ENCODE measurements around the gene B3GNT2.

B3GNT2 gene

DNA sequence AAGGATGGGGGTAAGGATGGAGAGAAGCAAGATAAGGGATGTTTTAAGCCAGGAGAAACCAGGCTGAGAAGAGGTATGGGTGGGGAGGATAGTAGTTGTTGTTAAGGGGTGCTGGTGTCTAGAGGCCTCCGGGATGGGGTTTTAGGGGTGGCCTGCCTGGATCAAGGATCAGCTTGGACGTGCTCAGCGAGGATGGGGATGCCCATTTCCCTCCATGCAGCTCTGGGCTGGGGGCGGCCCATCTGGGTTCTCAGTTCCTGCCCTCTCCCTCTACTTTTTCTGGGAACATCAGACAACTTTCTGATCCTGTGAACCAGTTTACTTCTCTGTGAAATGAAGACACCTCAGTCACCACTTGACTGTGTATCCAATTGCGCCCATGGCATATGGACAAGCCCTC lies 10.1 kb downstream of the B3GNT2 start:
- no peak for DNase-seq

DNA sequence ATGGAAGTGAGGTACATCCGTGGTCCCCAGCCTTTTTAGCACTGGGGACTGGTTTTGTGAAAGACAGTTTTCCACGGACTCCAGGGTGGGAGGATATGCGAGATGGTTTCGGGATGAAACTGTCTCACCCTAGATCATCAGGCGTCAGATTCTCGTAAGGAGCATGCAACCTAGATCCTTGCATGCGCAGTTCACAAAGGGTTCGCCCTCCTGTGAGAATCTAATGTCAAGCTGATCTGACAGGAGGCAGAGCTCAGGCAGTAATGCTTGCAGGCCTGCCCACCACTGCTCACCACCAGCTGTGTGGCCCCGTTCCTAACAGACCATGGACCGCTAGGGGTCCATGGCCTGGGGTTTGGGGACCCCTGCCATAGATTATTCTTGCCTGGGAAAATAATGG lies 11.6 kb downstream of the B3GNT2 start:
- no peak for DNase-seq

DNA sequence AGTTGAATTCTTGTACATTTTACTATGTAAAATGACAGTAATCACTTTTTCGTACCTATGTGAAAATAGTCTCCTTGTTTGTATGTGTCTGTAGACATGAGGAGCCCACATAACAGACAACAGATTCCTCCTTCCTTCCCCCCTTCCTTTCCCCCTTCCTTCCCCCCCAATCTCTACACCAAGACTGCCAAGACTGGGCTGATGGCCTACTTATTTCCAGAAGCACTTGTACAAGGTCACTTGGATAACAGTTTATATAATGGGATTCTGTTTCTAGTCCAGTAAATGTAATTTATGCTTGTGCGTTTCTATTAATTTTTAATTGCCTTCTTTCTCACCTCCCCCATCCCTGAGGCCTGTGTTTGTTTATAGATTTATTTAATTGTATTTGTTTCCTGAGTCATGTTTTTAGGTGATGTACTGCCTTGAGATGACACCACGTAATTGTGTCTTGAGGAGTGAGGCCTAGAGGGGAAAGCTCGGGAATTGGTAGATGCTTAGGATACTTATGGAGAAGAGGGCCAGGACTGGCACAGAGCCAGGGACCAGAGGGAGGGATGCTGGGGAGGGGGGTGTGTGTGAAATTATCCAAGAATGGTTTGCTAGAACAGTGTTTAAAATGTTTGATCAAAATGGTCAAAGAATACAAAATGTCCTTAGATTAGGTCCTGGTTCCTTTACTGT lies 12.3 kb downstream of the B3GNT2 start:
- no peak for DNase-seq

DNA sequence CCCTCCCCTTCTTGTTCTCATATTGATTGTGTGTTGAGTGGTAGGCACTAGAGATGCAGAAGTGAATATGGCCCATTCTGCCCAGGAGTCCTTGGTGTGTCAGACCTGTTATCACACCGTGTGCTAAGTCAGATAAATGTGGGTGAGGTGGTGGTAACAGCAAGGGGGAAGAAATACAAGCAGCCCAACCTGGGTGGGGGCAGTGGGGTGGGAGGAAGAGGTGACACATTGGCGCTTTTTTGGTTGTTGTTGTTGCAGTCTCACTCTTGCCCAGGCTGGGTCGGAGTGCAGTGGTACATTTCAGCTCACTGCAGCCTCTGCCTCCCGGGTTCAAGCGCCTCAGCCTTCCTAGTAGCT lies 12.8 kb downstream of the B3GNT2 start:
- no peak for DNase-seq

DNA sequence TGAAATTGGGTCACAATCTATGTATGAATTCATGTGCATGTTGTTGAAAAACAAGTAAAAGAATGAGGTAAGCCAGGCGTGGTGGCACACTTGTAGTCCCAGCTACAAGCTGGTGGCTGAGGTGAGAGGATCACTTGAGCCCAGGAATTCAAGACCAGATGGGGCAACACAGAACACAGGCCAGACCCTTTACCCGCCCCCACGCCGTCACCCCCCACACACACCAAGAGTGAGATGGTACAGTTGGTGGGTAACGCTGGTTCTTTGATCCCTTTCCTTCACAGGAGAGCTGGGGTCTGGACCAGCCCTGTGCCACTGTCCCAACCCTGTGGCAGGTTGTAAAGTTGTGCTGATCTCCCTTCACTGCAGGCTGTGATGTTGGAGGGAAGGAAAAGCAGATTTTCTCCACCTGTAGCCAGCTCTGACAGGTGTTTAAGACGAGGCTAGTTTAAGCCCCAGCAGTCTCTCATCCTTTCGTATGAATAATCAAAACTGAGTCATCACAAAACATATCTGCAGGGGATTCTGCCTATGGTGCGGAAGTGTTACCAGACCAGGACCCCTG lies 13.6 kb downstream of the B3GNT2 start:
- DNase-seq = no peak

DNA sequence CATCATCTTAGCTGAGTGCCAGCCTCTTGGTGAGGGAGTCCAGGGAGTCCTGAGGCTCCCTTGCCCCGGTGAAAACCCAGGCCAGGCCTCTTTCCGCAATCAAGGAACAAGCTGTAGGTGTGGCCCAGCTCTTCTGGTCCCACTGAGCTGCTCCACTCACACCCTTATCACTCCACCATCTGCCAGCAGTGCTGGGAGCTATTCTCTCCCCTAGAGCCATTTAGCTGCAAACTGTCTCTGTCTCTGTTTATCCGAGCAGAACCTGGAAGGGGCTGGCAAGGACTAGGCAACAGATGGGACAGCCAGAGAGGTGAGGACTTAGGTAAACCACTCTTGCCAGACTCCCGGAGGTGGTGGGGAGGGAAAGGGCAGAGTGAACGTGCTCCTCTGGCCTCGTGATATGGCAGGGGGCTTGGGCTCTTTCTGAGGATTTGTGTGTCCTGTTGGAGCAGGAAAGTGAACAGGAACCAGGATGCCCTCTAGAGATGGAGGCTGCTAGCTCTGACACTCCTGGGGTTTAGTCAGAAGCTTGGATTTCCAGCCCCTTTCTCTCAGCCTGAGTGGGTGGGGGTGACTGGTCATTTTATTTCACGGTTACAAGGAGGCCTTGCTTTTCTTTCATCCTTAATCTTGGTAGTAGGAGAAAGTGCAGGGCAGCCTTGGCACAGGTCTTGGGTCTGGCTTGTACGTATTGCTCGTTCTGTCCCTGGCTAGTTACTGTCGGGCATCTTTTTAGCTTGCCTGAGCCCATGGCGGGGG lies 19.6 kb downstream of the B3GNT2 start:
- no peak for DNase-seq

DNA sequence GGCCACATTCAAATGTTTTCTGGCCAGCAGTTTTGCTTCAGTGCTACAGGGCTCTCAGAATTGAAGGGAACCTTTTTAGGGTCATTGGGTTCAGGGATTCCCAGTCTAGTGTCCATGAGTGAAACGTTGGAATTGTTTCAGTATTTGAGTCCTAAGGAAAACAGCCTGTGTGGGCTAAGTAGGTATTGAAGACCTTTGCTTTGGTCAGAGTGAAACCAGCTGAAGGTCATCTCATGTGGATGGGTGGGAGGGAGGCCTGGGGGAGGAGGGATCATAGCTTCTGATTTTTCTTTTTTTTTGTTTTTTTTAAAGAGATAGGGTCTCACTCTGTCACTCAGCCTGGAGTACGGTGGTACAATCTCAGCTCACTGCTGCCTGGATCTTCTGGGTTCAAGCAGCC lies 20.2 kb downstream of the B3GNT2 start:
- no peak for DNase-seq

DNA sequence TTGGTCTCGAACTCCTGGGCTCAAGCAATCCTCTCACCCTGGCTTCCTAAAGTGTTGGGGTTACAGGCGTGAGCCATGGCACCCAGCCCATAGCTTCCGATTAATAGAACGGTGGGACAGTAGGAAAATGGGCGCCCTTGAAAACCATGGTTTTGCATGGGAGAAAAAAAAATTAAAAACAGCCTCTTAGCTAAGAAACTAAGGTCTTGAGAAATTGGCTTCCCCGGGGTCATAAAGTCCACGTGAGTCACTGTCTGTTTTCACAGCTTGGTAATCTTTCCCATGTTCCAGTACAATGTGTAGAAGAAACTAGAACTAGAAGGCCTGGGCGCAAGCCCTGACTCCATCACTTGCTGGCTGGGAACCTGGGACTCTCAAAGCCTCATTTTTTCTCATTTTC lies 20.7 kb downstream of the B3GNT2 start:
- no peak for DNase-seq

DNA sequence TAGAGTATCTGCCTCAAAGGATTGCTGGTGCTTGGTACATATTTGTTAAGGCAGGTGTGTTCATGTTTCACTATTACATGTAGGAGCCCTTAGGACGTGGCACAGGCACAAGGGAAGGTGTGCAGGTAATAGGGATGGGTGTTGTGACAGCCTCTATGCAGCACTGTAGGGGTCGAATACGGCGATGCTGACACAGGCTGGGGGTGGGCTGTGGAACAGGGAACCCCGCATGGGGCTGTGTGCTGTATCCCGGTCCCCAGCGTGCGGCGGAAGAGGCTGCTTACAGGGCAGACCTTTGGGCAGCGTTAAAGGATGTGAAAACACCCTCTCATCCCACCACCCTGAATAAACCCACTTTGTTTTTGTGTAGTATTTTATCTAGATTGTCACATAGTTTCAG lies 21.5 kb downstream of the B3GNT2 start:
- no peak for DNase-seq

DNA sequence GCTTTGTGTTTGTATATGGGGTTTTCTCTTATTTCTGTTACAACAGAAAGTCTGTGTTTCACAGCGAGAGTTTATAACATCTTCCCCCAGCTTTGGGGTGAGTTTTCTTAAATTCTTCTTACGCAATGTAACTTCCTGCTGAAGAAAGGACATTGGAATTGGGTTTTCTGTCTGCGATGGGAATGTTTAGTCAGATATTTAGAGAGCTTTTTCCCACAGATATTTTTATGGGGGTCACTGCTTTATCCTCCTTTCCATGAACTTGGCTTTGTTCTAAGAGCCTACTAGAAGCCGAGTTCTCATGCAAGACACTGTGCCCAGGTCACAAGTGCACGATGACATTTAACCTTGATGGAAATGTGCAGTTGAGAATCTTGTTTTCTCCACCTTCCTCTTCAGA lies 22.1 kb downstream of the B3GNT2 start:
- DNase-seq = no peak

DNA sequence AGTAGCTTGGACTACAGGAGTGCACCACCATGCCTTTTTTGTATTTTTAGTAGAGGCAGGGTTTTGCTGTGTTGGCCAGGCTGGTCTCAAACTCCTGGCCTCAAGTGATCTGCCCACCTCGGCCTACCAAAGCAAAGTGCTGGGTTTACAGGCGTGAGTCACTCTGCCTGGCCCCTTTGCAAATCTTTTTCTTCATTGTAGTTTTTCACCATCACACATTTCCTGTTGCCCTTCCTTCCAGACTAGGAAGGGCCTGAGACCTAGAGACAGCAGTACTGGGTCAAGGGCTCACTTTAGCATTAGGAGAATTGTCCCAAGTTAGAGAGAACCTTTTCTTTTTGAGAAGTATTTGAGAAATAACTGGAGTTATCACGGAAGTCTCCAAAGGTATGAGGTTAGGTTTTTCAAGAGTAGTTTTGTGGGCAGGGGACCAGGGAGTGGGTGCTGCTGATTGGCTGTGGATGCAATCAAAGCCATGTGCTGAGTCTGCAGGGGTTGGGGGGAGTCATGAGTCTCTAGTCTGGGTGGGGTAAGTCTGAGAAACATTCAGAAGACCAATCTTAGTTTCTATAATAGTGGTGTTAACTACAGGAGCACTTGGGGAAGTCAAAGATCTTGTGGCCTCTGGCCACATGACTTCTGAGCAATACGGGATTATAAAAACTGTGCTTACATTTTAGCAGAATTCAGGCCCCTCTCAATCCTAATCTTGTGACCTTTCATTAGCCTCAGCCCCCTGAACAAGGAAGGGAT lies 23.7 kb downstream of the B3GNT2 start:
- DNase-seq = no peak

DNA sequence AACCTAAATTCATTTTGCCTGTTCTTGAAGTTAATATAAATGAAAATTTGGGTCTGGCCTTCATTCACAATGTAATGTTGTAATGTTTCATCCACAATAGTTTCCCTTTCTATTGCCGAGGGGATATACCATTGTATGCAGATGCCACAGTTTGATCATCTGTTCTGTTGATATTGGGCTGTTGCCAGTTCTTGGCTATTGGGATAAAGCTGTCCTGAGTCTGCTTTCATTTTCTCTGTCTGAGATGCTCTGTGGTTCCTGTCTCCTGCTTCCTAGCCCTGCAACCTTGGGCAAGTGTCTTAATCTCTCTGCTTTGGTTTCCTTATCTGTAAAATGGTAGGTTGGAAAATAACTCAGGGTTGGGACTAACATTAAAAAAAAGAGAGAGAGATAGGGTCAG lies 25.2 kb downstream of the B3GNT2 start:
- no peak for DNase-seq

DNA sequence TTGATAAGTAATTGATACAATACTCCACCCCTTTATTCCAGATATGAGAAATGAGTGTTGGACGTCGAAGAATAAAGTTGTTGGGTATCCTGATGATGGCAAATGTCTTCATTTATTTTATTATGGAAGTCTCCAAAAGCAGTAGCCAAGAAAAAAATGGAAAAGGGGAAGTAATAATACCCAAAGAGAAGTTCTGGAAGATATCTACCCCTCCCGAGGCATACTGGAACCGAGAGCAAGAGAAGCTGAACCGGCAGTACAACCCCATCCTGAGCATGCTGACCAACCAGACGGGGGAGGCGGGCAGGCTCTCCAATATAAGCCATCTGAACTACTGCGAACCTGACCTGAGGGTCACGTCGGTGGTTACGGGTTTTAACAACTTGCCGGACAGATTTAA lies 26.3 kb downstream of the B3GNT2 start:
- DNase-seq = no peak

DNA sequence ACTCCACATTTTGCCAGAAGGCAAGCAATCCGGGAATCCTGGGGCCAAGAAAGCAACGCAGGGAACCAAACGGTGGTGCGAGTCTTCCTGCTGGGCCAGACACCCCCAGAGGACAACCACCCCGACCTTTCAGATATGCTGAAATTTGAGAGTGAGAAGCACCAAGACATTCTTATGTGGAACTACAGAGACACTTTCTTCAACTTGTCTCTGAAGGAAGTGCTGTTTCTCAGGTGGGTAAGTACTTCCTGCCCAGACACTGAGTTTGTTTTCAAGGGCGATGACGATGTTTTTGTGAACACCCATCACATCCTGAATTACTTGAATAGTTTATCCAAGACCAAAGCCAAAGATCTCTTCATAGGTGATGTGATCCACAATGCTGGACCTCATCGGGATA lies 26.8 kb downstream of the B3GNT2 start:
- DNase-seq = no peak

DNA sequence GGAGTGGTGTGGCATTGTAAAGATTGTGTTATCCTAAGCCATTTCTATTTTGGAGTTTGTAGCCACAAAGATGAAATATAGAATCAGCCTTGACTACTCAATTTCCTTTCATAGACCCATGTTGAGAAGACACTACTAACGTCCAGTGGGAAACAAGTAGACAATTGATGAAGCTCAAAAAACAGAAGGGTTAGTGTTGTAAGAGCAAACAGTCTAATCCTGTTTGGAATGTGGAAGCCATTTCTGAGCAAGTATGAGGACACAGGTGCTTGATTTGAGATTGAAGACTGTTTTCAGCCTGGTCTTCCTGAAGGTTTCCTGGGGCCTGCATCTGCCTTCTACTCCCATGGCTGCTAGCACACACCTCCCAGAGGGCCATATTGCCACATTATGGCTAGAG lies 29.1 kb downstream of the B3GNT2 start:
- no peak for DNase-seq

DNA sequence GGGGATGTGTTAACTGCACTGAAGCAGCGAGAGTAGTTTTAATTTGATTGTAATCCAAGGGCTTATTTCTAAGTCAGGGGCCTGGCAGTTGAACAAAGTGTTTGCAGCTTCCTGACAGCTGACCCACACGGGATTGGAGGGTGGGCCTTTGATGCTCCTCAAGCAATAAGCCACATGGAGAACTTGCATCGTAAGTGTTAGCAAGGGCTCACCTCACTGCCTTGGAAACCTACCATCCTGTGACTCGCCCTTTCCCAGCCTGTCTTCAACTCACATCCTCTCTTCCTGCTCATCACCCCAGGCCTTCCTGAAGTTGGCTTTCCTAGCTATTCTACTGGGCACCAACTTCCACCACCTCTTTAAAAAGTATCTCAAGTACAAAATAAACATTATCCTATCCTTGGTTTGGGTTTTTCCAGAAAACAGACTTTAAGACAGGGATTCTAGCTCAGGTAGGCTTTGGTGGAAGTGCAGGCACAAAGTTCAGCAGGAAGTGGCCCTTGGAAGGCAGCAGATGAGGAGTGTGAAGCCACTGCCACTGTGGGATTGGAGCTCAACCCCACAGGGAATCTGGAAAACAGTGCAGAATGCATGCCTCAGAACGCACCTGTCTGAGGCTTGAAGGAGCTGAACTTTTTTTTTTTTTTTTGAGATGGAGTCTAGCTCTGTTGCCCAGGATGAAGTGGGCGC lies 31.6 kb downstream of the B3GNT2 start:
- no peak for DNase-seq

DNA sequence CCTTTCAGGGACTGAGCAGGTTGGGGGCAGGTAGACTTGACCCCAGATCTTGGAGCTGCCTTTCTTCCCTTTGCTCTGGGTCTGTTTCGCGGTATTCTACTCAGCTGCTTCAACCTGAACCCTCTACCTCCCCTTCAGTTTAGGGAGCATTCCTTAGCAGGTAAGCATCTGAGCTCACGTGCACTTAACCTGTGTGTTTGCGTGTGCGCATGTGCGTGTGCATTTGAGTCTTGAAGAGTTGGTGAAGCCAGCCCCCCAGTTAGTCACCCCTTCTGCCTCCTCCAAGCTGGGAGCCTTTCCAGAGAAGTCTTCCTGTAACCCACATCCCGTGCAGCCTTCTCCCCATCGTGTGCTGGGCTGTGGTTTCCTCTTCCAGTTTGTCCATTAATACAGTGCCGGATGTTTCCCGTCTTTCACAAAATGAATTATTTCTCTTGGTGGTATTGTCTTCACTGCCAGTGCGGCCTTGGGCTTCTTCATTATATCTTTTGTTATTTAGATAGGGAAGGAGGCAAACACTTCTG lies 33.2 kb downstream of the B3GNT2 start:
- DNase-seq = no peak

DNA sequence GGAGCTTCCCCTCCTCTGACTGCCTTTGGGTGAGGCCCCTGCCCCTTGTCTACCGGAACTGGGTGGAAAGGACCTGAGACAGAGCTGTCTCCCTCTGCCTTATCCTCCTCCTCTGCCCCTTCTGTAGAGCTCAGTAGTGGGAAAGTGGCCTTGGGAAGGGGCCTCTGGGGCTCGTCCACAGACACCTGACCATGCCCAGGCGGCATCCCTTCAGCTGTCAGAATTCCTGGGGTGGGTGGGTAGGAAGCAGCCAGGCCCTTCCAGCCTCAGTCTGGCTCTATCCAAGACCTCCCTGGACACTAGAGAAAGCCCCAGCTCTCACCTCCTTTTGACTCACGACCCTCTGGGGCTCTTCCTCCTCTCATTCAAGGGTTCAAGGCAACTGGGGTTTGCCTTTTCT lies 35.6 kb downstream of the B3GNT2 start:
- DNase-seq = no peak

DNA sequence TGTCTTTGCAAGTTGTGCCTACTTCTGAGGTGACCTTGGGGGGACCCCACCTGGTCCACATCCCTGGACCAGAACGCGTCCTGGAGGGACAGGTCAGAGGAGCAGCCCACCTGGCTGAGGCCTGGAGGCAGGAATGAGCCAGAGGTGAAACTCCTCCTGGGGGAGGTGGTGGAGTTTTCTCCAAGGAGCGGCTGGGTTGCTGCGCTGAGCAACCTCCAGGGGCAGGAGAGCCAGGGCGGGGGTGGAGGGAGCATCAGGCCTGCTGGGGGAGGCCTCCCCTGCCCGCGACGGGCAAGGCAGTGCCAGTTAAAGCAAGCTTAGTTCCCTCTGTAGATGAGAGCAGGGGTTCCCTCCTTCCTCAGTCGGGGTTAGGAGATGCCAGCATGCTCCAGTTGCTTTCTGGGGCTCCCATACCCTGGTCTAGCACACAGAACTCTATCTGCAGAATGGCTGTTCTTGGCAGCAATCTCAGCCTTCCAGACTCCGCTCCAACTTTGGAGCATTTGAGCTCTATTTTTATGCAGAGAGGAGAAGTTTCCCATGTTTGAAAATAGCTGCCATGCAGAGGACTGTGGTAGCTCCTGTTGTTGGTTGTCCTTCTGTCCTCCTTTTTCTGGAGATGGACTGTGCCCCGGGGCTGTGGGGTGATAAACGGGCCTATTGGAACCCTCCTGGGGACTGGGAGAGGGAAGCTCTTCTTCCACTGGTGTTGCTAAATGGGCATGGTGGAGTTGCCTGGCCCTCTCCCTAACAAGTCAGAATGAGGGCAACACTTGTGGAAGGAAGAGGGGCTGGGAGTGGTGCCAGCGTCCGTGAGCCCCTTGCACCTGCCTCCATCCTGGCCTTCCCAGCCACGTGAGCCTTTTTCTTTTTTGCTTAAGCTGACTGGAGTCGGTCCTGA lies 39.1 kb downstream of the B3GNT2 start:
- no peak for DNase-seq

DNA sequence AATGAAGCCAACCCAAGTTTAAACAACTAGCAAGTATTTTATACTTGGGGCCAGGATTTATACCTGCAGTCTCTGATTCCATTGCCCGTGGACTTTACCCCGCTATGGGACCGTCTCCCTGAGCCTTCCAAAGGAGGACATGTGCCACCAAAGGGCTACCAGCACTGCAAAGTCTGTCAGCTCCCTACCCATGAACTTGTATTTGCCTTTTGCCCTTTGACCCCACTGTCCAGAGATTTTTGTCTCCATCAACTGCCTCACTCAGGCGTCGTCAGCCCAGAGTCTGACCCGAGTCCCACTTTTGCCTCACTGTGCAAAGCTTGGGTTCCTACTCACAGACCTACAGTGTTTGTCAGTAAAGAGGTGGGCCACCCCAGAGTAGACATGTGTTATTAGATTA lies 40.6 kb downstream of the B3GNT2 start:
- DNase-seq = no peak

DNA sequence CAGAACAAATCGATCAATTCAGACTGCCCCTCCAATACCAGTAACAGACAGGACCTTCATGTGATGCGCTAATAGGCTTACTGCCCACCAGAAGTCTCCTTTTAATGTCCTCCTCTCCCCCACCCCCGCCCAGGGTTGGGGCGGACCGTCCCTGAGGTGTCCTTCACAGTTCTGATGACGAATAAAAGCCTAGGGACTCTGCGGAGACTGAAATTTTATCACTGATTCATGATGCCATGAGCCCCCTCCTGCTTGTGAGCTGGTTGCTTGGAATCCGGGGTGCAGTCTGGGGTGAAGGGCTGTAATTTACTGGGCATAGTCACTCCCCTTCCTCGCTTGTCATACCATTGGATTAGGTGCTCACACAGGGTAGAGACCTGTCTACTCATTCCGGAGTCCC lies 42.3 kb downstream of the B3GNT2 start:
- no peak for DNase-seq

DNA sequence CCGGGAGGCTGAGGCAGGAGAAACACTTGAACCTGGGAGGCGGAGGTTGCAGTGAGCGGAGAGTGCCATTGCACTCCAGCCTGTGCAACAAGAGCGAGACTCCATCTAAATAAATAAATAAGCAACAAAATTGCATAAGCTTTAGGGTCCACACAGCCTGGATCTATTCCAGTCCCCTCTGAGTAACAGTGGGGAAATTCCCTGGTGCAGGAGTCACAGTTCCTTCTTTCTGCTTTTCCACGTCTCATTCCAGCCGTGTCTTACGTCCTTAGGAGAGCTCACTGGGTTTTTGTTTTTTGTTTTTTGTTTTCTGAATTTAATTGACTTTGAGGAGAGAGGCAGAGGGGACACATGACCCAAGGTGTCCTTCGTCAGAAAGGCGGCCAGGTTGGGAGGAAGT lies 44.6 kb downstream of the B3GNT2 start:
- no peak for DNase-seq
